Lower lobe of right lung (tissue), 2 donors: Measurements from ENCODE around the gene MYRIP. TPM values are rescaled to one million over a fixed set of nuclear protein-coding genes. Genes with fewer than 3 reads are reported as not detected.
A peak's percentile ranks its signal among the peaks of the same experiment; 100 is the strongest.

ENCODE experiments used
- ATAC-seq, 2 donors: fragments of 200-7000 bp; cut with Tn5 transposase; one replicate each; pipeline ENCODE4 v1.9.1; 2020 to 2022; ENCODE audit warnings: mild to moderate bottlenecking in 2 of 2, moderate library complexity in 2 of 2
- DNase-seq: peaks from one replicate; pipeline ENCODE4 v3.0.0-alpha.2; 2020
- H3K27ac ChIP-seq: fragments of 200-600 bp; one replicate; pipeline ENCODE4 v1.8.0; 2022
- H3K27me3 ChIP-seq: fragments of 200-600 bp; one replicate; pipeline ENCODE4 v1.8.0; 2022; ENCODE audit warnings: low read depth
- H3K36me3 ChIP-seq: fragments of 200-600 bp; one replicate; pipeline ENCODE4 v1.8.0; 2022; ENCODE audit warnings: mild to moderate bottlenecking
- H3K4me1 ChIP-seq: fragments of 200-600 bp; one replicate; pipeline ENCODE4 v1.8.0; 2022
- H3K4me3 ChIP-seq: fragments of 200-600 bp; one replicate; pipeline ENCODE4 v1.8.0; 2022; ENCODE audit warnings: mild to moderate bottlenecking
- H3K9me3 ChIP-seq: fragments of 200-600 bp; one replicate; pipeline ENCODE4 v1.8.0; 2022
- CTCF ChIP-seq: fragments of 200-600 bp; IDR thresholded peaks from one replicate; pipeline ENCODE4 v1.8.0; 2022; ENCODE audit warnings: antibody characterized with exemption, mild to moderate bottlenecking
- intact Hi-C: fragments of 100-400 bp; cut with DNase I; formaldehyde crosslinking; loops from one replicate; pipeline ENCODE4 v1.11.0; 2022
- total RNA-seq: library from RNA; stranded (reverse); fragmentation: NEBNext Ultra II Directional; extraction: Animal tissue kit (Norgen Biotek cat#: 25700); gene quantifications from one replicate; pipeline ENCODE4 v1.2.1, GENCODE V29; 2021
- donor health status: DM: no; HTN: yes; CAD: no; lungs with severe emphysema.

MYRIP gene
- total RNA-seq, 1 donor from 2014 or later, result 1.8 TPM

GRCh38 chr3:40237889-40238571 is 428.6 kb downstream of the MYRIP start:
- Histone ChIP-seq H3K27me3 (no peaks in the 10 kb centered on the region), H3K4me1 (no peaks in the 10 kb centered on the region), H3K27ac (no peak overlapping the region), H3K36me3 (no peaks in the 10 kb centered on the region), H3K4me3 (no peak overlapping the region), H3K9me3 (no peaks in the 10 kb centered on the region)
- intact Hi-C loops, result no loop called here
- ATAC-seq, result no peak
- no peak for DNase-seq
- no peak for TF ChIP-seq CTCF

GRCh38 chr3:40240921-40241320 is 431.5 kb downstream of the MYRIP start:
- Histone ChIP-seq H3K9me3 (no peaks in the 10 kb centered on the region), H3K4me3 (no peak overlapping the region), H3K27me3 (no peaks in the 10 kb centered on the region), H3K27ac (no peak overlapping the region), H3K4me1 (no peaks in the 10 kb centered on the region), H3K36me3 (no peaks in the 10 kb centered on the region)
- intact Hi-C loops, result no loop called here
- ATAC-seq (peak in 1 of 2 donors; percentile 15), DNase-seq (no peak)
- no peak for TF ChIP-seq CTCF

DNA sequence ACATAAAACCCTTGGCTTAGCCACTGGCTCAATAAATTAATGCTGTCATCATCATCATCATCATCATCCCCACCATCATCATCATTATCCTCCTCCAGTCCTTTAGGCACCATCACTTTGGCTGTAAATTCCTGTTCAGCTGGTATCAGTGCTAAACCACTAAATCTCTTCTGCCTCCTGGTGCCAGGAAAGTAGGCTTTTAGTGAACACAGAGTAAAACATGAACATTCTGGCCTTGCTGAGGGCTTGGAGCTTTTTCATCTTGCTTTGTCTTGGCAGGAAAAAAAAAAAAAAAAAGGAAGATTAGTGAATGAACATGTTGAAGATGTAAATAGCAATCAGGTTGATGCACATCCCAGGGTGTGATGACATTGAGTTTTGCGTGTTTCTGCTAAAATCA is 432.8 kb downstream of the MYRIP start:
- no peak for TF ChIP-seq CTCF
- intact Hi-C loops, result no loop called here
- no peak overlapping the region for H3K4me3 ChIP-seq
- H3K9me3 ChIP-seq, result no peaks in the 10 kb centered on the region
- ATAC-seq (no peak), DNase-seq (no peak)
- no peak overlapping the region for H3K27ac ChIP-seq
- H3K36me3 ChIP-seq, result no peaks in the 10 kb centered on the region
- H3K27me3 ChIP-seq, result no peaks in the 10 kb centered on the region
- H3K4me1 ChIP-seq, result no peaks in the 10 kb centered on the region

- DNase-seq (no peak), ATAC-seq (no peak)
- H3K9me3 ChIP-seq, result no peaks in the 10 kb centered on the region
- H3K27ac ChIP-seq, result no peak overlapping the region
- H3K27me3 ChIP-seq, result no peaks in the 10 kb centered on the region
- intact Hi-C loops, result no loop called here
- no peaks in the 10 kb centered on the region for H3K4me1 ChIP-seq
- no peak for TF ChIP-seq CTCF
- H3K36me3 ChIP-seq, result no peaks in the 10 kb centered on the region
- H3K4me3 ChIP-seq, result no peak overlapping the region
These were observed 433.2 kb downstream of the MYRIP start for GRCh38 chr3:40242638-40243037.

GRCh38 chr3:40243056-40243455 is 433.6 kb downstream of the MYRIP start:
- no peak overlapping the region for H3K4me3 ChIP-seq
- no peak overlapping the region for H3K27ac ChIP-seq
- H3K27me3 ChIP-seq, result no peaks in the 10 kb centered on the region
- no peaks in the 10 kb centered on the region for H3K36me3 ChIP-seq
- ATAC-seq, result no peak
- DNase-seq, result no peak
- no peaks in the 10 kb centered on the region for H3K9me3 ChIP-seq
- H3K4me1 ChIP-seq, result no peaks in the 10 kb centered on the region
- intact Hi-C loops, result no loop called here
- TF ChIP-seq CTCF, result no peak
